ENCODE measurements around the gene SMAGP. TPM values are rescaled to one million over a fixed set of nuclear protein-coding genes. Genes with fewer than 3 reads are reported as not detected.

Gene SMAGP
- polyA plus RNA-seq, 1 donor (not counting 4 experiments of a cell fraction or from before 2014, with no cell fraction given), result 52.1 TPM

DNA sequence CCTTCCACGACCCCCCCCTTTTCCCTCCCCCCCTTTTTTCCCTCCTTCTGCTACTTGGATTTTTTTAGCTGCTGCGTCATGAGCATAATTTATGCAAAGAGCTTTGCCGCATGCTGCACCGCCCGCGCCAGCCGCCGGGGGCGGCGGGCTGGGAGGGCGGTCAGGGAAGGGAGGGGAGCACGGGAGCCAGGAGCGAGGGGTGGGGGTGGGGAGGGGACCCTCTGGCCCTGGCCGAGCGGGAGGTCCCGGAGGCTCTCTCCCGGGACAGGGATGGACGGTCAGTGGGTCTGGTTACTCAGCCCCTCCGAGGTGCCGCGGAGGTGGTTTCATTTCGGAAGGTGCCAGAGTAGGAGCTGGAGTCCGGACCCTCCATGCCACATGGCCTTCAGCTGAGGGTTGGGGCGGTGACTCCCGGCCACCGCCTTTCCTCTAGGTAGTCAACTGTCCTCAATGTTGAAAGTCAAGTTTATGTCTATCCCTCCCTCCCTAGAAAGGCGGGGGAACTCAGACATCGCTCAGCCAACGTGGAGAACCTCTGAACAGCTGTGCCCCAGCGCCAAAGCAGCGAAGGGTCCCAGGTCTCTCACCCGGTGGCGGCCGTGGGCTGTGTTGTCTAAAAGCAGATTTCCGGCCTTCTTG lies 52.1 kb downstream of the SMAGP start, which contains the start of gene POU6F1:
Gene POU6F1 (minus strand): TSS at position 95 of the 639 bp plus-strand sequence. CDS start 11,226 bp downstream, outside the sequence.
- Histone ChIP-seq H3K9me3 (ENCODE audit: control insufficient read depth, low read depth, low read length) (no peaks in the 10 kb centered on the region), H3K4me2 (ENCODE audit: control insufficient read depth, extremely low read depth, insufficient read depth, low read depth, low read length) (peak within 1 kb of the TSS; percentile 97), H3K27ac (ENCODE audit: control insufficient read depth, insufficient read depth, low read length) (peak within 1 kb of the TSS; percentile 76), H4K20me1 (ENCODE audit: control insufficient read depth, extremely low read depth, insufficient read depth, low read length) (no peaks in the 10 kb centered on the region), H3K36me3 (ENCODE audit: control insufficient read depth in 2 of 2, extremely low read depth in 1 of 2, insufficient read depth in 2 of 2, low read length in 2 of 2) (no peaks in the 10 kb centered on the region), H3K79me2 (ENCODE audit: control insufficient read depth, insufficient read depth, low read length) (no peaks in the 10 kb centered on the region), H3K4me3 (ENCODE audit: control insufficient read depth in 2 of 3, extremely low read depth in 1 of 3, insufficient read depth in 2 of 3, low read depth in 1 of 3, low read length in 3 of 3) (peak within 1 kb of the TSS; percentile 65 to 84 (median 83)), H3K27me3 (ENCODE audit: control insufficient read depth, extremely low read depth, insufficient read depth, low read length) (no peaks in the 10 kb centered on the region), H3K4me1 (ENCODE audit: control insufficient read depth, extremely low read depth, insufficient read depth, low read length) (peaks cover 8% of the 10 kb centered on the region), H3K9ac (ENCODE audit: control insufficient read depth, extremely low read depth, insufficient read depth, low read length) (peak within 1 kb of the TSS; percentile 89), H2AFZ (ENCODE audit: control insufficient read depth, low read length) (peak within 1 kb of the TSS; percentile 95), H3K9me1 (ENCODE audit: control insufficient read depth, extremely low read depth, insufficient read depth, low read length) (no peaks in the 10 kb centered on the region)
- no peak for DNase-seq (ENCODE audit: low read depth, low spot score)
- TF ChIP-seq, protein P1, sequence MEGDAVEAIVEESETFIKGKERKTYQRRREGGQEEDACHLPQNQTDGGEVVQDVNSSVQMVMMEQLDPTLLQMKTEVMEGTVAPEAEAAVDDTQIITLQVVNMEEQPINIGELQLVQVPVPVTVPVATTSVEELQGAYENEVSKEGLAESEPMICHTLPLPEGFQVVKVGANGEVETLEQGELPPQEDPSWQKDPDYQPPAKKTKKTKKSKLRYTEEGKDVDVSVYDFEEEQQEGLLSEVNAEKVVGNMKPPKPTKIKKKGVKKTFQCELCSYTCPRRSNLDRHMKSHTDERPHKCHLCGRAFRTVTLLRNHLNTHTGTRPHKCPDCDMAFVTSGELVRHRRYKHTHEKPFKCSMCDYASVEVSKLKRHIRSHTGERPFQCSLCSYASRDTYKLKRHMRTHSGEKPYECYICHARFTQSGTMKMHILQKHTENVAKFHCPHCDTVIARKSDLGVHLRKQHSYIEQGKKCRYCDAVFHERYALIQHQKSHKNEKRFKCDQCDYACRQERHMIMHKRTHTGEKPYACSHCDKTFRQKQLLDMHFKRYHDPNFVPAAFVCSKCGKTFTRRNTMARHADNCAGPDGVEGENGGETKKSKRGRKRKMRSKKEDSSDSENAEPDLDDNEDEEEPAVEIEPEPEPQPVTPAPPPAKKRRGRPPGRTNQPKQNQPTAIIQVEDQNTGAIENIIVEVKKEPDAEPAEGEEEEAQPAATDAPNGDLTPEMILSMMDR (optimal IDR thresholded peaks at IDR 0.05 in 1 of 3, IDR thresholded peaks at IDR 0.05 in 1 of 3, conservative IDR thresholded peaks at IDR 0.05 in 1 of 3; ENCODE audit: extremely low read depth in 1 of 3, insufficient read depth in 2 of 3, low read length in 3 of 3), result peak in 2 of 3 experiments; percentile 33 to 59
- no peak for TF ChIP-seq EZH2 (IDR thresholded peaks at IDR 0.05; ENCODE audit: low read length)
- dilution Hi-C loops (cut with MboI; ENCODE audit: extremely low pct_ligation_motif_present, low sequenced_read_pairs), result no loop called here
- FAIRE-seq, result no peak

- H3K36me3 ChIP-seq (ENCODE audit: control insufficient read depth in 2 of 2, extremely low read depth in 1 of 2, insufficient read depth in 2 of 2, low read length in 2 of 2), result no peaks in the 10 kb centered on the region
- H2AFZ ChIP-seq (ENCODE audit: control insufficient read depth, low read length), result peak overlapping the region; percentile 76
- peak overlapping the region; percentile 65 to 84 (median 83) for H3K4me3 ChIP-seq (ENCODE audit: control insufficient read depth in 2 of 3, extremely low read depth in 1 of 3, insufficient read depth in 2 of 3, low read depth in 1 of 3, low read length in 3 of 3)
- H3K9me1 ChIP-seq (ENCODE audit: control insufficient read depth, extremely low read depth, insufficient read depth, low read length), result no peaks in the 10 kb centered on the region
- dilution Hi-C loops (cut with MboI; ENCODE audit: extremely low pct_ligation_motif_present, low sequenced_read_pairs), result no loop called here
- peaks cover 8% of the 10 kb centered on the region for H3K4me1 ChIP-seq (ENCODE audit: control insufficient read depth, extremely low read depth, insufficient read depth, low read length)
- peak overlapping the region; percentile 97 for H3K4me2 ChIP-seq (ENCODE audit: control insufficient read depth, extremely low read depth, insufficient read depth, low read depth, low read length)
- H3K9me3 ChIP-seq (ENCODE audit: control insufficient read depth, low read depth, low read length), result no peaks in the 10 kb centered on the region
- no peak overlapping the region for H3K27ac ChIP-seq (ENCODE audit: control insufficient read depth, insufficient read depth, low read length)
- peak overlapping the region; percentile 58 for H3K9ac ChIP-seq (ENCODE audit: control insufficient read depth, extremely low read depth, insufficient read depth, low read length)
- no peak for FAIRE-seq
- no peaks in the 10 kb centered on the region for H4K20me1 ChIP-seq (ENCODE audit: control insufficient read depth, extremely low read depth, insufficient read depth, low read length)
- no peaks in the 10 kb centered on the region for H3K27me3 ChIP-seq (ENCODE audit: control insufficient read depth, extremely low read depth, insufficient read depth, low read length)
- H3K79me2 ChIP-seq (ENCODE audit: control insufficient read depth, insufficient read depth, low read length), result no peaks in the 10 kb centered on the region
- no peak for DNase-seq (ENCODE audit: low read depth, low spot score)
- no peak for TF ChIP-seq EZH2 (IDR thresholded peaks at IDR 0.05; ENCODE audit: low read length)
- TF ChIP-seq, protein P1 (optimal IDR thresholded peaks at IDR 0.05 in 1 of 3, IDR thresholded peaks at IDR 0.05 in 1 of 3, conservative IDR thresholded peaks at IDR 0.05 in 1 of 3; ENCODE audit: extremely low read depth in 1 of 3, insufficient read depth in 2 of 3, low read length in 3 of 3), result peak in 2 of 3 experiments; percentile 3 to 46
These were observed 52.9 kb downstream of the SMAGP start for GRCh38 chr12:51217133-51217967.
